Mucosa of rectum (tissue), 2 donors: ENCODE data around the gene DBNDD2.

Source experiments
- H3K27ac ChIP-seq, 2 donors: one replicate each; pipeline ENCODE4 v1.7.0; 2013; ENCODE audit warnings: inconsistent platforms in 2 of 2, low read depth in 2 of 2, low read length in 2 of 2
- H3K27me3 ChIP-seq, 2 donors: one replicate each; pipeline ENCODE4 v1.7.0; 2013; ENCODE audit warnings: low read length in 2 of 2; ENCODE audit not compliant: control insufficient read depth in 2 of 2, insufficient read depth in 2 of 2
- H3K36me3 ChIP-seq, 2 donors: one replicate each; pipeline ENCODE4 v1.7.0; 2013; ENCODE audit warnings: low read length in 2 of 2; ENCODE audit not compliant: control insufficient read depth in 2 of 2, insufficient read depth in 2 of 2
- H3K4me1 ChIP-seq, 2 donors: one replicate each; pipeline ENCODE4 v1.7.0; 2013; ENCODE audit warnings: low read length in 2 of 2, mild to moderate bottlenecking in 1 of 2; ENCODE audit not compliant: control insufficient read depth in 2 of 2, insufficient read depth in 2 of 2
- H3K4me3 ChIP-seq, 2 donors: one replicate each; pipeline ENCODE4 v1.7.0; 2013; ENCODE audit warnings: low read length in 2 of 2
- H3K9ac ChIP-seq, 2 donors: one replicate each; pipeline ENCODE4 v1.7.0; 2013; ENCODE audit warnings: low read length in 2 of 2, low read depth in 1 of 2, mild to moderate bottlenecking in 1 of 2
- H3K9me3 ChIP-seq, 2 donors: one replicate each; pipeline ENCODE4 v1.7.0; 2013; ENCODE audit warnings: low read length in 2 of 2; ENCODE audit not compliant: control insufficient read depth in 2 of 2
- donor health status: healthy.
- donor health status: Normal muscosa, but diverticular disease.

The DBNDD2 gene

GRCh38 chr20:45404438-45404837 is 3.7 kb upstream of the DBNDD2 start:
- Histone ChIP-seq H3K27ac (no peak overlapping the region), H3K9me3 (peaks cover 0 to 4% of the 10 kb centered on the region in 2 donors), H3K4me3 (no peak overlapping the region), H3K36me3 (peaks cover 1 to 6% of the 10 kb centered on the region in 2 donors), H3K4me1 (peaks cover 25 to 26% of the 10 kb centered on the region in 2 donors), H3K9ac (no peak overlapping the region), H3K27me3 (no peaks in the 10 kb centered on the region)

- Histone ChIP-seq H3K4me1 (peaks cover 38 to 39% of the 10 kb centered on the region in 2 donors), H3K27me3 (no peaks in the 10 kb centered on the region), H3K4me3 (peak overlapping the region; percentile 80 to 87), H3K27ac (peak overlapping the region; percentile 89 to 94), H3K9ac (peak overlapping the region; percentile 92 to 95), H3K36me3 (peaks cover 11 to 17% of the 10 kb centered on the region in 2 donors), H3K9me3 (no peaks in the 10 kb centered on the region)
These were observed 2.4 kb upstream of the DBNDD2 start for GRCh38 chr20:45405571-45406259.

- Histone ChIP-seq H3K27me3 (no peaks in the 10 kb centered on the region), H3K36me3 (peaks cover 11 to 18% of the 10 kb centered on the region in 2 donors)
These were observed 1.6 kb upstream of the DBNDD2 start for GRCh38 chr20:45406260-45407066.

DNA sequence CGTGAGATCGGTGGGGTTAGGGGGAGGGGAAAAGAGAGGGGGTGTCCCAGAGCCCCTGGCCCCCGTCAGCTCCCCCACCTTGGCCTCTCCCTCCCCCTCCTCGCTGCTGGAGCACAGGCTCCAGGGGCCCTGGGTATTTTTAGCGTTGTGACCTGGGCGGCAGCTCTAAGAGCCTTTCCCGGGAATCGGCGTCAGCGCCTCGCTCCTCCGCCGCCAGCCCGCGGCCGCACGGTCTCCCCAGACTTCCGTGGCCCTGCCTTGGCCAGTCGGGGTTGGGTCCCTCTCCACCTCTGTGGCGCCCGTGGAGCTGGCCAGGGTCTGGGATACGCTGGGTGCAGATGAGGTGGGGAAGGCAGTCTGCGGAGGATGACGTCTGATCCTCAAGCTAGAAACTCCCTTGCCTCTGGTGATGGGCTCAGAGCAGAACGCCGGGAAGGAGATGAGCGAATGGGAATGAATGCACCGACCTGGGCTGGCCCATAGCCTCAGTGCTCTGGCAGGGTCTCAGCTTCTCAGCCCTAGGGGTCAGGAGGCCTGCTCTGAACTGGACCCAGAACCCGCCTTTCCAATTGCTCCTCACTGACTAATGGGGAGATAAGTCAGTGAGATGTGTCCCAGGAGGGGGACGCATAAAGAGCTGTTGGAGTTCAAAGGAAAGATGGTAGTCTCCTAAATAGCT is 883 bp upstream of the DBNDD2 start:
- Histone ChIP-seq H3K27me3 (no peaks in the 10 kb centered on the region), H3K36me3 (peaks cover 11 to 18% of the 10 kb centered on the region in 2 donors), H3K4me3 (peak overlapping the region; percentile 80 to 87), H3K9me3 (no peaks in the 10 kb centered on the region), H3K4me1 (peaks cover 51% of the 10 kb centered on the region in 2 donors), H3K9ac (peak overlapping the region; percentile 92 to 95), H3K27ac (peak overlapping the region; percentile 89 to 94)

More at GRCh38 chr20:45406260-45407066, 1.6 kb upstream of the DBNDD2 start:
- Histone ChIP-seq H3K27ac (peak overlapping the region; percentile 89 to 94), H3K9ac (peak overlapping the region; percentile 92 to 95), H3K9me3 (no peaks in the 10 kb centered on the region), H3K4me3 (peak overlapping the region; percentile 80 to 87), H3K4me1 (peaks cover 44% of the 10 kb centered on the region in 2 donors)

- peak overlapping the region; percentile 80 to 87 for H3K4me3 ChIP-seq
These were observed 641 bp downstream of the DBNDD2 start for GRCh38 chr20:45408646-45409213.

GRCh38 chr20:45409521-45410272 is 1.6 kb downstream of the DBNDD2 start:
- no peak overlapping the region for H3K9ac ChIP-seq
- peak overlapping the region in 1 of 2 donors; percentile 11 for H3K4me3 ChIP-seq
- H3K9me3 ChIP-seq, result no peaks in the 10 kb centered on the region
- no peaks in the 10 kb centered on the region for H3K27me3 ChIP-seq
- H3K4me1 ChIP-seq, result peaks cover 53 to 56% of the 10 kb centered on the region in 2 donors
- H3K36me3 ChIP-seq, result peaks cover 11 to 18% of the 10 kb centered on the region in 2 donors
- peak overlapping the region; percentile 87 to 89 for H3K27ac ChIP-seq

More at GRCh38 chr20:45408646-45409213, 641 bp downstream of the DBNDD2 start:
- peak overlapping the region; percentile 89 to 94 for H3K27ac ChIP-seq
- peak overlapping the region in 1 of 2 donors; percentile 95 for H3K9ac ChIP-seq
- peaks cover 55 to 56% of the 10 kb centered on the region in 2 donors for H3K4me1 ChIP-seq
- H3K27me3 ChIP-seq, result no peaks in the 10 kb centered on the region
- H3K36me3 ChIP-seq, result peaks cover 11 to 18% of the 10 kb centered on the region in 2 donors
- no peaks in the 10 kb centered on the region for H3K9me3 ChIP-seq

DNA sequence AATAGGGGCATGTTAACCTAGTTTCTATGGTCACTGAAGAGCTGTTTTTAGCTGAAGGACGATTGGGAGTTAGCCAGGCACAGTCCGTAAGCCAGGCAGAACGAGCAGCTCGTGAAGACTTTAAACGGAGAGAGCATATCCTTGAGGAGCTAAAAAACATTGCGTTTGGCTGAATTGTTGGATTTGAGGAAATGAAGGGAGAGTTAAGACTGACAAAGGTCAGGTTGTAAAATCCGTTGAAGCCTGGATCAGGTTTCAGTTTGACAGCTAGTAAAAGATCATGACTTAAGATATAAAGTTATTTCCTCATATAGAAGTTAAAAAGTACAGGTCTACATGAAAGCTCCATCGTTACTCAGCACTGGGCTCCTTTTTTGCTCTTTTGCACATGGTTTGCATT is 2.8 kb downstream of the DBNDD2 start:
- peak overlapping the region in 1 of 2 donors; percentile 46 for H3K4me3 ChIP-seq
- no peaks in the 10 kb centered on the region for H3K27me3 ChIP-seq
- H3K9ac ChIP-seq, result peak overlapping the region in 1 of 2 donors; percentile 47
- peak overlapping the region; percentile 87 to 89 for H3K27ac ChIP-seq
- peaks cover 52 to 53% of the 10 kb centered on the region in 2 donors for H3K4me1 ChIP-seq
- no peaks in the 10 kb centered on the region for H3K9me3 ChIP-seq
- peaks cover 11 to 18% of the 10 kb centered on the region in 2 donors for H3K36me3 ChIP-seq

GRCh38 chr20:45412653-45413052 is 4.6 kb downstream of the DBNDD2 start:
- no peaks in the 10 kb centered on the region for H3K9me3 ChIP-seq
- no peaks in the 10 kb centered on the region for H3K27me3 ChIP-seq
- H3K36me3 ChIP-seq, result peaks cover 11 to 18% of the 10 kb centered on the region in 2 donors
- no peak overlapping the region for H3K4me3 ChIP-seq
- peaks cover 57 to 63% of the 10 kb centered on the region in 2 donors for H3K4me1 ChIP-seq
- no peak overlapping the region for H3K9ac ChIP-seq
- peak overlapping the region; percentile 18 to 32 for H3K27ac ChIP-seq

DNA sequence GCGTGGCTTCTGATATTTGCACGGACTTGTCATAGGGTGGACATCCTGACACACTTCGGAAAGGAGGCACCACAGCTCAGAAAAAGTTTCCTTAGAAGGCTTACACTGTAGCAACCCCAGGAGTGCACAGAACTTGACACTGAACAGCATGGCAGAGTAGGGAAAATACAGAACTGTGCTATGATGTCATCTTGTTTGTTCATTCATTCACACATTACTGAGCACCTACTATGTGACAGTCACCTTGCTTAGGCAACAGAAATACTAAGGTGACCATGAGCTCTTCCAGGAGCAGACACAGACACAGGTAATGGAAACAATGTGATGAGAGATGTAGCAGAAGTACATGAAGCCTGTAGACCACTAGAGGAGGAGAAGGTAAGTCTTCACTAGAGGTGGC is 5.4 kb downstream of the DBNDD2 start:
- Histone ChIP-seq H3K4me1 (peaks cover 54 to 64% of the 10 kb centered on the region in 2 donors), H3K4me3 (no peak overlapping the region), H3K36me3 (peaks cover 11 to 18% of the 10 kb centered on the region in 2 donors), H3K9me3 (no peaks in the 10 kb centered on the region), H3K27me3 (no peaks in the 10 kb centered on the region), H3K27ac (no peak overlapping the region), H3K9ac (no peak overlapping the region)
